Esophagus squamous epithelium (tissue), 5 donors: ENCODE data around the gene GPATCH2L. TPM values are rescaled to one million over a fixed set of nuclear protein-coding genes. Genes with fewer than 3 reads are reported as not detected.

Experiments used
- DNase-seq: peaks from one replicate; lab custom pipeline; 2025; lab: John Stamatoyannopoulos, UW
- H3K27ac ChIP-seq, 4 donors: fragments of 200-600 bp; sonication (generic); one replicate each; pipeline ENCODE4 v1.5.1; 2016 to 2019; ENCODE audit warnings: mild to moderate bottlenecking in 1 of 4
- H3K27me3 ChIP-seq, 4 donors: fragments of 200-600 bp; sonication (generic); 1 replicate in 3 of 4; 2 replicates in 1 of 4; pipeline versions ENCODE4 v1.5.1 to v1.6.0; 2017 to 2021; ENCODE audit warnings: antibody characterized with exemption in 1 of 4
- H3K36me3 ChIP-seq, 3 donors: fragments of 200-600 bp; sonication (generic); one replicate each; pipeline ENCODE4 v1.5.1; 2016 to 2019
- H3K4me1 ChIP-seq, 3 donors: fragments of 200-600 bp; sonication (generic); one replicate each; pipeline ENCODE4 v1.5.1; 2017 to 2019
- H3K4me3 ChIP-seq, 4 donors: fragments of 200-600 bp; sonication (generic); 1 replicate in 3 of 4; 2 replicates in 1 of 4; pipeline ENCODE4 v1.5.1; 2016 to 2019; ENCODE audit warnings: mild to moderate bottlenecking in 2 of 4, moderate library complexity in 1 of 4
- H3K9me3 ChIP-seq, 3 donors: fragments of 200-600 bp; sonication (generic); one replicate each; pipeline ENCODE4 v1.5.1; 2016 to 2019
- POLR2A ChIP-seq, 4 donors: fragments of 450-650 bp; IDR thresholded peaks; one replicate each; pipeline ENCODE4 v1.6.1; 2017; ENCODE audit warnings: antibody characterized with exemption in 4 of 4, mild to moderate bottlenecking in 4 of 4, moderate library complexity in 3 of 4
- WGBS, 2 donors: methylation state at CpG; one replicate each; pipeline ENCODE4 v1.1.5; 2018; 5-methylcytosine and 5-hydroxymethylcytosine counted together
- intact Hi-C: fragments of 100-400 bp; cut with DNase I; formaldehyde crosslinking; loops from one replicate; pipeline ENCODE4 v1.15.0; 2022
- total RNA-seq, 4 donors: library from RNA; depleted of rRNA; stranded (reverse); fragments of >200 nt; gene quantifications; one replicate each; pipeline ENCODE4 v1.1.0, GENCODE V29; 2016
- TF ChIP-seq, protein P1 (sequence below), 6 experiments: fragments of 450-650 bp in 4 of 6; fragments of 200-600 bp in 2 of 6; sonication (generic) in 2 of 6; IDR thresholded peaks; one replicate each; pipeline ENCODE4 v1.5.1; 2016 to 2019; ENCODE audit warnings: antibody characterized with exemption in 6 of 6, mild to moderate bottlenecking in 4 of 6, moderate library complexity in 4 of 6
- donor health status: DM: yes; HTN: yes; CAD: no.

The GPATCH2L gene
- total RNA-seq, result 10 to 100 TPM; 20.1 to 40.8 (median 34.4) TPM

DNA sequence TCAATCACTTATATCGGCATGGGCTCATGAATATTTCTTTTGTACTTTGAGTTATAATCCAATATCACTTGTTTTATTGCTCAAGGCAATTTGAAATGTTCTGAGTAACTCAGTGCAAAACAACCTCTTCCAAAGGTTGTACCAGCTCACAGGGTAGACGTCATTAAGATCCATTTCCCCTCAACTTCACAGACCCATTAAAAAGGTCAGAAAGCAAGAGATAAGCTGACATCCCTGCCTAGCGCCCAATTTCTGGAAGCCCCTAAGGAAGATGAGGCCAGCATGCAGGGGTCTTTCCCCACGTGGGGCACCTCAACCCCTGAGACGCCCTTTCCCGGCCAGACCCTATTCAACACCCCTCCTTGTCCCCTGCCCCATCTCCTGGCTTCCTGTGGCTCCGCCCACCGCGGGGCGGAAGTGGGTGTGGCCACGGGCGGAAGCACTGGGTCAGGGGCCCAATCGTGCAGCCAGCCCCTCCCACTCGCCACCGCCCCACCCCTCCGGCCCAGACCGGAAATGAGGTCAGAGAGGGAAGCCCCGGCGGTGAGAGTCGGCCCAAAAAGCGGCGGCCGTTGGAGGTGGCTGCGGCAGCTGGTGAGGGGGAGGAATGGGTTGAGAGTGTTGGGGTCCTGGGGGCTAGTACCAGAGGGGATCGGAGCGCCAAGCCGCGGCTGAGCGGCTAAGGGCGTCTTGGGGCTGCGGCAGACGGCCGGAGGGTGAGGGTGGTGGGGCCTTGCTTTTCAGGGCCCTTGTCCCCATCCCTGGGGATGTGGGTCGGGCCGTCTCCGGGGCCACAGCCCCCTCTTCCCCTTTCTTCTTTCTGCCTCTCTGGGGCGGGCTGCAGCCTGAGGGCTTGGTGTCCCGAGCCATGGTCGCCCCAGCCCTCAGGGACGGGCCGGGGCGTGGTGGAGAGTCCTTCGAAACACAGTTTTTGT, at the start of gene GPATCH2L:
Gene GPATCH2L, plus strand, starts transcription at position 525 of the 935 bp plus-strand sequence. CDS start 2,442 bp downstream, outside the sequence.
- H3K27ac ChIP-seq, result peak within 1 kb of the TSS; percentile 85 to 95 (median 91)
- peak in 3 of 4 donors; percentile 56 to 84 (median 83) for TF ChIP-seq POLR2A (IDR thresholded peaks at IDR 0.05)
- TF ChIP-seq, protein P1, sequence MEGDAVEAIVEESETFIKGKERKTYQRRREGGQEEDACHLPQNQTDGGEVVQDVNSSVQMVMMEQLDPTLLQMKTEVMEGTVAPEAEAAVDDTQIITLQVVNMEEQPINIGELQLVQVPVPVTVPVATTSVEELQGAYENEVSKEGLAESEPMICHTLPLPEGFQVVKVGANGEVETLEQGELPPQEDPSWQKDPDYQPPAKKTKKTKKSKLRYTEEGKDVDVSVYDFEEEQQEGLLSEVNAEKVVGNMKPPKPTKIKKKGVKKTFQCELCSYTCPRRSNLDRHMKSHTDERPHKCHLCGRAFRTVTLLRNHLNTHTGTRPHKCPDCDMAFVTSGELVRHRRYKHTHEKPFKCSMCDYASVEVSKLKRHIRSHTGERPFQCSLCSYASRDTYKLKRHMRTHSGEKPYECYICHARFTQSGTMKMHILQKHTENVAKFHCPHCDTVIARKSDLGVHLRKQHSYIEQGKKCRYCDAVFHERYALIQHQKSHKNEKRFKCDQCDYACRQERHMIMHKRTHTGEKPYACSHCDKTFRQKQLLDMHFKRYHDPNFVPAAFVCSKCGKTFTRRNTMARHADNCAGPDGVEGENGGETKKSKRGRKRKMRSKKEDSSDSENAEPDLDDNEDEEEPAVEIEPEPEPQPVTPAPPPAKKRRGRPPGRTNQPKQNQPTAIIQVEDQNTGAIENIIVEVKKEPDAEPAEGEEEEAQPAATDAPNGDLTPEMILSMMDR (IDR thresholded peaks at IDR 0.05), result peak in 1 of 6 experiments; percentile 6
- H3K4me3 ChIP-seq, result peak within 1 kb of the TSS; percentile 74 to 100 (median 92)
- peaks cover 10 to 43% (median 37%) of the 10 kb centered on the region in 3 donors for H3K4me1 ChIP-seq
- peak; percentile 72 for DNase-seq
- WGBS, 2 donors, result 5 to 13% methylated on average over 8 to 21 of the region's 43 CpGs
- no peaks in the 10 kb centered on the region for H3K9me3 ChIP-seq
- peaks cover 0 to 21% (median 3%) of the 10 kb centered on the region in 3 donors for H3K36me3 ChIP-seq
- intact Hi-C loops, result no loop called here
- peaks cover 0 to 9% (median 0%) of the 10 kb centered on the region in 4 donors for H3K27me3 ChIP-seq

GRCh38 chr14:76104802-76105355, 46.8 kb upstream of the GPATCH2L start:
- H3K4me3 ChIP-seq, result no peak overlapping the region
- 75 to 84% methylated on average over 7 to 8 of the region's 8 CpGs for WGBS, 2 donors
- no peak overlapping the region for H3K27ac ChIP-seq
- no peaks in the 10 kb centered on the region for H3K9me3 ChIP-seq
- TF ChIP-seq, protein P1 (IDR thresholded peaks at IDR 0.05), result no peak
- no peak for TF ChIP-seq POLR2A (IDR thresholded peaks at IDR 0.05)
- peaks cover 0 to 11% (median 0%) of the 10 kb centered on the region in 4 donors for H3K27me3 ChIP-seq
- no peaks in the 10 kb centered on the region for H3K36me3 ChIP-seq
- no peak for DNase-seq
- intact Hi-C loops, result no loop called here
- peaks cover 0 to 14% (median 3%) of the 10 kb centered on the region in 3 donors for H3K4me1 ChIP-seq

DNA sequence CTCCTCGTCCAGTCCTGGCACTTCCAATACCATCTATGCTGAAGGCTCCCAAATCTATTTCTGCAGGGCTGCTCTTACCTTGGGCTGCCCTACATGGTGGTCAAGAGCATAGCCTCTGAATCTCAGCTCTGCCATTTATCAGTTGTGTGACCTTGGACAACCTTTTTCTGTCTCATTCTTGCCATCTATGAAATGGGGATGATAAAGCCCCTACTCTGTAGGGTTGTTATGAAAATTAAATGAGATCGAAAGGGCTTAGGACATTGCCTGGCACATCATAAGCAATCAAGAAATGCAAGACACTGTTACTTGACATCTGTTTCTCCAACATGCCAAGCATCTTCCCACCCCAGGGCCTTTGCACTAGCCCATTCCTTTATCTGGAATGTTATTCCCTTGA, 45.5 kb upstream of the GPATCH2L start:
- intact Hi-C loops, result no loop called here
- Histone ChIP-seq H3K9me3 (no peaks in the 10 kb centered on the region), H3K27me3 (peaks cover 0 to 5% (median 0%) of the 10 kb centered on the region in 4 donors), H3K36me3 (no peaks in the 10 kb centered on the region), H3K27ac (no peak overlapping the region), H3K4me1 (peaks cover 0 to 5% (median 3%) of the 10 kb centered on the region in 3 donors), H3K4me3 (no peak overlapping the region)
- TF ChIP-seq, protein P1 (IDR thresholded peaks at IDR 0.05), result no peak
- no peak for TF ChIP-seq POLR2A (IDR thresholded peaks at IDR 0.05)
- 78 to 89% methylated on average over 2 of the region's 2 CpGs for WGBS, 2 donors
- no peak for DNase-seq

GRCh38 chr14:76109087-76109880, 42.4 kb upstream of the GPATCH2L start:
- WGBS, 2 donors, result 64 to 69% methylated on average over 13 to 14 of the region's 14 CpGs
- peak overlapping the region in 1 of 4 donors; percentile 38 for H3K27ac ChIP-seq
- intact Hi-C loops, result no loop called here

More at GRCh38 chr14:76109087-76109880, 42.4 kb upstream of the GPATCH2L start:
- no peaks in the 10 kb centered on the region for H3K36me3 ChIP-seq
- no peak for TF ChIP-seq POLR2A (IDR thresholded peaks at IDR 0.05)
- TF ChIP-seq, protein P1 (IDR thresholded peaks at IDR 0.05), result no peak
- peaks cover 0 to 30% (median 0%) of the 10 kb centered on the region in 4 donors for H3K27me3 ChIP-seq
- H3K9me3 ChIP-seq, result no peaks in the 10 kb centered on the region
- no peak overlapping the region for H3K4me3 ChIP-seq
- DNase-seq, result no peak
- peaks cover 0 to 3% (median 0%) of the 10 kb centered on the region in 3 donors for H3K4me1 ChIP-seq
